ENCODE measurements around the gene HEXIM2. TPM values are rescaled to one million over a fixed set of nuclear protein-coding genes. Genes with fewer than 3 reads are reported as not detected.
A peak's percentile ranks its signal among the peaks of the same experiment; 100 is the strongest.

HEXIM2 gene
- total and polyA plus RNA-seq, 2 of the 13 experiments (the other 11 are each of a cell fraction or from before 2014, with no cell fraction given): 27.1 to 32.4 TPM

GRCh38 chr17:45160447-45161287 is 1.0 kb upstream of the HEXIM2 start (continued):
- TF ChIP-seq SKIL (CRISPR knock-in tag; IDR thresholded peaks at IDR 0.05; ENCODE audit: borderline replicate concordance) (peak; percentile 65; the same call in 1 of the 2 replicates), ELF4 (CRISPR knock-in tag; IDR thresholded peaks at IDR 0.05; ENCODE audit: borderline replicate concordance) (no peak), ZNF3 (CRISPR knock-in tag; IDR thresholded peaks at IDR 0.05) (no peak), ZNF496 (CRISPR knock-in tag; IDR thresholded peaks at IDR 0.05; ENCODE audit: insufficient replicate concordance) (no peak), ZNF652 (CRISPR knock-in tag; IDR thresholded peaks at IDR 0.05; ENCODE audit: borderline replicate concordance, low read depth) (no peak), ZFP1 (CRISPR knock-in tag; IDR thresholded peaks at IDR 0.05) (0 out of 2 replicates have a peak, but pooled peaks have one; percentile 8), ZNF44 (CRISPR knock-in tag; IDR thresholded peaks at IDR 0.05) (no peak), DNMT1 (CRISPR knock-in tag; IDR thresholded peaks at IDR 0.05) (no peak), SNAPC5 (CRISPR knock-in tag; IDR thresholded peaks at IDR 0.05; ENCODE audit: borderline replicate concordance) (no peak), SNAPC2 (CRISPR knock-in tag; IDR thresholded peaks at IDR 0.05) (no peak), ZNF30 (CRISPR knock-in tag; IDR thresholded peaks at IDR 0.05) (no peak), ELF1 (CRISPR knock-in tag; IDR thresholded peaks at IDR 0.05) (no peak), ZNF770 (CRISPR knock-in tag; IDR thresholded peaks at IDR 0.05) (peak; percentile 88), XRCC5 (optimal IDR thresholded peaks at IDR 0.05; ENCODE audit: low read length) (peak; percentile 48), SIX4 (CRISPR knock-in tag; IDR thresholded peaks at IDR 0.05) (no peak), ZNF446 (CRISPR knock-in tag; IDR thresholded peaks at IDR 0.05) (peak; percentile 93; the same call in 1 of the 2 replicates), ARNT2 (CRISPR knock-in tag; IDR thresholded peaks at IDR 0.05; ENCODE audit: low read depth) (peak; percentile 81), ZNF782 (CRISPR knock-in tag; IDR thresholded peaks at IDR 0.05; ENCODE audit: borderline replicate concordance) (no peak), ZNF891 (CRISPR knock-in tag; IDR thresholded peaks at IDR 0.05) (peak; percentile 69; the same call in 1 of the 2 replicates), RXRA (CRISPR knock-in tag; IDR thresholded peaks at IDR 0.05) (no peak; the same call in 1 of the 2 replicates), ZNF577 (CRISPR knock-in tag; IDR thresholded peaks at IDR 0.05; ENCODE audit: borderline replicate concordance, low read depth) (0 out of 2 replicates have a peak, but pooled peaks have one; percentile 83), MXD4 (CRISPR knock-in tag; IDR thresholded peaks at IDR 0.05) (no peak), EED (CRISPR knock-in tag; IDR thresholded peaks at IDR 0.05) (peak; percentile 67; the same call in 1 of the 2 replicates), NFIC (IDR thresholded peaks at IDR 0.05; ENCODE audit: low read length) (no peak; the same call in 1 of the 2 replicates), ZNF589 (CRISPR knock-in tag; conservative IDR thresholded peaks at IDR 0.05) (no peak; the same call in 1 of the 2 replicates)
- TF ChIP-seq, protein P1, sequence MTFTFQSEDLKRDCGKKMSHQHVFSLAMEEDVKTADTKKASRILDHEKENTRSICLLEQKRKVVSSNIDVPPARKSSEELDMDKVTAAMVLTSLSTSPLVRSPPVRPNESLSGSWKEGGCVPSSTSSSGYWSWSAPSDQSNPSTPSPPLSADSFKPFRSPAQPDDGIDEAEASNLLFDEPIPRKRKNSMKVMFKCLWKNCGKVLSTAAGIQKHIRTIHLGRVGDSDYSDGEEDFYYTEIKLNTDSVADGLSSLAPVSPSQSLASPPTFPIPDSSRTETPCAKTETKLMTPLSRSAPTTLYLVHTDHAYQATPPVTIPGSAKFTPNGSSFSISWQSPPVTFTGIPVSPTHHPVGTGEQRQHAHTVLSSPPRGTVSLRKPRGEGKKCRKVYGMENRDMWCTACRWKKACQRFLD (CRISPR knock-in tag; IDR thresholded peaks at IDR 0.05; ENCODE audit: borderline replicate concordance): peak; percentile 95
